Measurements from ENCODE around the gene TTC7B.

TTC7B gene

DNA sequence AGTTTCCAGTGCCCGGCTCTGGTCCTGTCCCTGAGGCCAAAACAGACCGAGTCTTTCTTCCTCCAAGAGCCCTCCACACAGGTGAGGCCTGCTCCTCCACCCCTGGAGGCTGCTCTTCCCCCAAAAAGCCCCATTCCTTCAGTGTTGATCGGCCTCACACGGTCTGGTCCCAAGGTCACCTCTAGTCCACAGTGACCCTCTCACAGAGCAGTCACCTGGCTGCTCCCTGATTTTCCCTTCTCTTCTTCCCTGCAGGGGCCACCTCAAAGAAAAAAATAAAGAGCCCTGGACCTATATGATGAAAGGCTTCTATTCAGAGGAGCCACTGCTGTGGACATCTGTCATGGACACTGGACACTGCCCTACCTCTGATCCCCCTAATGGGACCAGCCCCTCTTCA, 42.5 kb downstream of the TTC7B start:
- TF ChIP-seq MYC (IDR thresholded peaks at IDR 0.05; ENCODE audit: low read depth, low read length) (no peak), POLR2A (IDR thresholded peaks at IDR 0.05; ENCODE audit: extremely low read depth, insufficient read length) (no peak)
- TF ChIP-seq, protein P1, sequence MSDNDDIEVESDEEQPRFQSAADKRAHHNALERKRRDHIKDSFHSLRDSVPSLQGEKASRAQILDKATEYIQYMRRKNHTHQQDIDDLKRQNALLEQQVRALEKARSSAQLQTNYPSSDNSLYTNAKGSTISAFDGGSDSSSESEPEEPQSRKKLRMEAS (IDR thresholded peaks at IDR 0.05; ENCODE audit: low read depth, low read length): no peak
- TF ChIP-seq, protein P2, sequence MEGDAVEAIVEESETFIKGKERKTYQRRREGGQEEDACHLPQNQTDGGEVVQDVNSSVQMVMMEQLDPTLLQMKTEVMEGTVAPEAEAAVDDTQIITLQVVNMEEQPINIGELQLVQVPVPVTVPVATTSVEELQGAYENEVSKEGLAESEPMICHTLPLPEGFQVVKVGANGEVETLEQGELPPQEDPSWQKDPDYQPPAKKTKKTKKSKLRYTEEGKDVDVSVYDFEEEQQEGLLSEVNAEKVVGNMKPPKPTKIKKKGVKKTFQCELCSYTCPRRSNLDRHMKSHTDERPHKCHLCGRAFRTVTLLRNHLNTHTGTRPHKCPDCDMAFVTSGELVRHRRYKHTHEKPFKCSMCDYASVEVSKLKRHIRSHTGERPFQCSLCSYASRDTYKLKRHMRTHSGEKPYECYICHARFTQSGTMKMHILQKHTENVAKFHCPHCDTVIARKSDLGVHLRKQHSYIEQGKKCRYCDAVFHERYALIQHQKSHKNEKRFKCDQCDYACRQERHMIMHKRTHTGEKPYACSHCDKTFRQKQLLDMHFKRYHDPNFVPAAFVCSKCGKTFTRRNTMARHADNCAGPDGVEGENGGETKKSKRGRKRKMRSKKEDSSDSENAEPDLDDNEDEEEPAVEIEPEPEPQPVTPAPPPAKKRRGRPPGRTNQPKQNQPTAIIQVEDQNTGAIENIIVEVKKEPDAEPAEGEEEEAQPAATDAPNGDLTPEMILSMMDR (IDR thresholded peaks at IDR 0.05; ENCODE audit: low read depth, low read length): no peak
- DNase-seq (ENCODE audit: low read depth): no peak
- no peak overlapping the region for H3K4me3 ChIP-seq (ENCODE audit: low read depth, low read length)

DNA sequence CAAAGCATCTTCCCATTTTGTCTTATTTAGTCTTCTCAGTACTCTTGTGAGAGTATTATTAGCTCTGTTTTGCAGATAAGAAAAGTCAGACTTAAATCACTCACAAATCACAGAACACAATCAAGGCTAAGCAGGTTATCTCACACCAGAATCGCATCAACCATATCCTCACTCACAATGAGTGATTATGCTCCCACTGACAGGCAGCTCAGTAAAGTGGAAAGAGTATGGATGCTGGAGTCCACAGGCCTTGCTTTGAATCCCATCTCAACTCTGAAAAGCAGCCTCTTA, 43.1 kb downstream of the TTC7B start:
- no peak for DNase-seq (ENCODE audit: low read depth)
- TF ChIP-seq, protein P2 (IDR thresholded peaks at IDR 0.05; ENCODE audit: low read depth, low read length): no peak
- TF ChIP-seq MYC (IDR thresholded peaks at IDR 0.05; ENCODE audit: low read depth, low read length): no peak
- no peak for TF ChIP-seq POLR2A (IDR thresholded peaks at IDR 0.05; ENCODE audit: extremely low read depth, insufficient read length)
- TF ChIP-seq, protein P1 (IDR thresholded peaks at IDR 0.05; ENCODE audit: low read depth, low read length): no peak
- H3K4me3 ChIP-seq (ENCODE audit: low read depth, low read length): no peak overlapping the region

DNA sequence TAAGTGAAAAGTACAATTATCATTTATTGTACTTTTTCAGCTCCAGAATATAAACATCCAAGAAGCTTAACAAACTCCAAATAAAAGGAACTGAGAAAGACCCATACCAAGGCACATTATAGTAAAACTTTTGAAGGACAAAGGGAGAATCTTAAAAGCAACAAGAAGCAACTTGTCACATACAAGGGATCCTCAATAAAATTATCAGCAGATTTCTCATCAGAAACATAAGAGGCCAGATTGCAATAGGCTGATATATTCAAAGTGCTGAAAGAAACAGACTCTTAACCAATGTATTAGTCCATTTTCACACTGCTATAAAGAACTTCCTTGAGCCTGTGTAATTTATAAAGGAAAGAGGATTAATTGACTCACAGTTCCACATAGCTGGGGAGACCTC, 48.3 kb downstream of the TTC7B start:
- DNase-seq (ENCODE audit: low read depth): no peak
- TF ChIP-seq MYC (IDR thresholded peaks at IDR 0.05; ENCODE audit: low read depth, low read length): no peak
- TF ChIP-seq, protein P2 (IDR thresholded peaks at IDR 0.05; ENCODE audit: low read depth, low read length): no peak
- TF ChIP-seq, protein P1 (IDR thresholded peaks at IDR 0.05; ENCODE audit: low read depth, low read length): no peak
- TF ChIP-seq POLR2A (IDR thresholded peaks at IDR 0.05; ENCODE audit: extremely low read depth, insufficient read length): no peak
- H3K4me3 ChIP-seq (ENCODE audit: low read depth, low read length): no peak overlapping the region

DNA sequence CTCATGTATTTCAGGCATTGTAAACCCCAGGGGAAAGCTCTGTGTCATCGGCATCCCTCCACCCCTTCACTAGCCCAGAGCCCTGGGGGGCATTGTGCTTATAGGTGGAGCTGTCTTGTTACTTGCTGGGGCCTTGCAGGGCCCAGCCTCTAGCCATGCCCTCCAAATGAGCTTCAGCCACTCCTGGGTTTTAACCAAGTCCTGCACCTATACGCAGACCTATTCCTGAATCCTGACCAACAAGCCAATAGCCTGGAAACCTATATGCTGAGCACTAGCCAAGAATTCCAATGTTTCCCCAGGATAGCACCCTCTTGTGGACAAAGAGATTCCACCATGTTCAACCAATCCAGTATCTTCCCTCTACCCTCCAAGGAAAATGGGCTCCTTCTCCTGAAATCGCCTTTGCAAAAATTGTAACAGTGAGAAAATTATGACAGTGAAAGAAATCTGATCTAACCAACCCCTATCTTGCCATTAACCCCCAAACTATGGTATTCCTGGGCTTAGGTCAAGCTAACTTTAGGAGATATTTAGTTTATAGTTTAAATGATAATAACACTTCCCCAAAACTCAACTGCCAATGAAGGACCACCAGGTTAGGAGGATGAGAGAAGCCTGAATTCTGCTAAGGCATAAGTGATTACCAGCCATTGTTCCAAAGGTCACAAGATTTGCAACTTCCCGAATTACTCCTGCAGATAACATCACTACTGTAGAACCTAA, 55.5 kb downstream of the TTC7B start:
- peak; percentile 34 for DNase-seq (ENCODE audit: low read depth)
- H3K4me3 ChIP-seq (ENCODE audit: low read depth, low read length): no peak overlapping the region
- TF ChIP-seq POLR2A (IDR thresholded peaks at IDR 0.05; ENCODE audit: extremely low read depth, insufficient read length): no peak
- TF ChIP-seq, protein P2 (IDR thresholded peaks at IDR 0.05; ENCODE audit: low read depth, low read length): peak; percentile 58

DNA sequence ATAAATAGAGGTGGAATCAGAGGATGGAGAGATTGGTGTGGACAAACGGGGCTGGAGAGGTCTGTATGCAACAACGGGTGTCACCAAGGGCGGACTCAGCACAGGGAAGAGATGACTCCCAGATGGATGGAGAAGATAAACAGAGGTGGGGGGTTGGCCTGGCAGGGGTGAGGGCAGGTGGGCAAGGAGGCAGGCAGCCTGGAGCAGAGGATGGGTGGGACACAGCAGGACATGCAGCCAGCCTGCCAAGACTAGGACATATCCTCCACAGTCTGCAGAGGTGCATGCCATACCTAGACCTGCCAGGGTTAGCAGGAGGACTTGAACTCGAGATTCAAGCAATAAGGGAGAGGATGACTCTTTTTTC, 56.2 kb downstream of the TTC7B start:
- no peak overlapping the region for H3K4me3 ChIP-seq (ENCODE audit: low read depth, low read length)
- TF ChIP-seq, protein P2 (IDR thresholded peaks at IDR 0.05; ENCODE audit: low read depth, low read length): no peak
- TF ChIP-seq MYC (IDR thresholded peaks at IDR 0.05; ENCODE audit: low read depth, low read length) (no peak), POLR2A (IDR thresholded peaks at IDR 0.05; ENCODE audit: extremely low read depth, insufficient read length) (no peak)
- TF ChIP-seq, protein P1 (IDR thresholded peaks at IDR 0.05; ENCODE audit: low read depth, low read length): no peak
- DNase-seq (ENCODE audit: low read depth): no peak

Data from NB4 (cell line).